T-helper 1 cell treated with Interleukin-12 subunit alpha and Interleukin-12 subunit beta and Interleukin-4 antibody, amounts not matched to agents 30 ng/mL and 1 ng/mL, for 36 hours (primary cell): ENCODE measurements around the gene HERC6. TPM values are rescaled to one million over a fixed set of nuclear protein-coding genes. Genes with fewer than 3 reads are reported as not detected.
"Not testable (repeated sequence)": the region's sequence is repeated elsewhere in the genome, so short reads cannot be mapped to it uniquely, and the experiment has no call there.

Experiments
- intact Hi-C: fragments of 100-400 bp; cut with micrococcal nuclease; formaldehyde crosslinking; loops from one replicate; pipeline ENCODE4 v1.15.1; 2024
- total RNA-seq: library from RNA; stranded (reverse); gene quantifications from 2 replicates; pipeline ENCODE4 v1.2.3, GENCODE V29; 2022

HERC6 gene
- total RNA-seq, 1 donor from 2014 or later = 53.0 TPM

- intact Hi-C loops = no loop called here
Measured at GRCh38 chr4:88390128-88390527, 11.5 kb downstream of the HERC6 start.

- intact Hi-C loops = no loop called here
Measured at GRCh38 chr4:88391703-88392102, 13.1 kb downstream of the HERC6 start.

- intact Hi-C loops = loop anchor here (2.0 kb wide), 1 partner anchor 16 kb away; no protein-coding TSS in a partner anchor
Measured at GRCh38 chr4:88396681-88397080, 18.0 kb downstream of the HERC6 start.

GRCh38 chr4:88398381-88398780 is 19.7 kb downstream of the HERC6 start:
- intact Hi-C loops = no loop called here

- intact Hi-C loops = no loop called here
Measured at GRCh38 chr4:88409206-88409605, 30.6 kb downstream of the HERC6 start.

- intact Hi-C loops = no loop called here
Measured at GRCh38 chr4:88409789-88410188, 31.1 kb downstream of the HERC6 start.

- intact Hi-C loops = loop anchor here (2.0 kb wide), 1 partner anchor 15 kb away; no protein-coding TSS in a partner anchor
Measured at GRCh38 chr4:88411491-88412096, 32.9 kb downstream of the HERC6 start.

GRCh38 chr4:88413801-88414200 is 35.1 kb downstream of the HERC6 start:
- intact Hi-C loops = loop anchor here (2.0 kb wide), 1 partner anchor 17 kb away; no protein-coding TSS in a partner anchor

- intact Hi-C loops = no loop called here
Measured at GRCh38 chr4:88414755-88415154, 36.1 kb downstream of the HERC6 start.

- intact Hi-C loops = no loop called here
Measured at GRCh38 chr4:88415982-88416381, 37.3 kb downstream of the HERC6 start.

- intact Hi-C loops = no loop called here
Measured at GRCh38 chr4:88418411-88418810, 39.8 kb downstream of the HERC6 start.

GRCh38 chr4:88419874-88420273 is 41.2 kb downstream of the HERC6 start:
- intact Hi-C loops = no loop called here

- intact Hi-C loops = no loop called here
Measured at GRCh38 chr4:88420844-88421243, 42.2 kb downstream of the HERC6 start.

GRCh38 chr4:88422403-88422802 is 43.8 kb downstream of the HERC6 start:
- intact Hi-C loops = no loop called here

- intact Hi-C loops = no loop called here
Measured at GRCh38 chr4:88429401-88429800, 50.7 kb downstream of the HERC6 start.

- intact Hi-C loops = no loop called here
Measured at GRCh38 chr4:88435987-88436693, 57.5 kb downstream of the HERC6 start.

- intact Hi-C loops = not testable (repeated sequence)
Measured at GRCh38 chr4:88437873-88438272, 59.2 kb downstream of the HERC6 start.

GRCh38 chr4:88439161-88439760 is 60.6 kb downstream of the HERC6 start:
- intact Hi-C loops = no loop called here

- intact Hi-C loops = no loop called here
Measured at GRCh38 chr4:88440146-88440545, 61.5 kb downstream of the HERC6 start.

GRCh38 chr4:88441696-88442095 is 63.0 kb downstream of the HERC6 start:
- intact Hi-C loops = no loop called here

GRCh38 chr4:88442689-88443191 is 64.1 kb downstream of the HERC6 start:
- intact Hi-C loops = no loop called here

- intact Hi-C loops = no loop called here
Measured at GRCh38 chr4:88443486-88443885, 64.8 kb downstream of the HERC6 start.
